ENCODE data around the gene ACOT8.

DNA sequence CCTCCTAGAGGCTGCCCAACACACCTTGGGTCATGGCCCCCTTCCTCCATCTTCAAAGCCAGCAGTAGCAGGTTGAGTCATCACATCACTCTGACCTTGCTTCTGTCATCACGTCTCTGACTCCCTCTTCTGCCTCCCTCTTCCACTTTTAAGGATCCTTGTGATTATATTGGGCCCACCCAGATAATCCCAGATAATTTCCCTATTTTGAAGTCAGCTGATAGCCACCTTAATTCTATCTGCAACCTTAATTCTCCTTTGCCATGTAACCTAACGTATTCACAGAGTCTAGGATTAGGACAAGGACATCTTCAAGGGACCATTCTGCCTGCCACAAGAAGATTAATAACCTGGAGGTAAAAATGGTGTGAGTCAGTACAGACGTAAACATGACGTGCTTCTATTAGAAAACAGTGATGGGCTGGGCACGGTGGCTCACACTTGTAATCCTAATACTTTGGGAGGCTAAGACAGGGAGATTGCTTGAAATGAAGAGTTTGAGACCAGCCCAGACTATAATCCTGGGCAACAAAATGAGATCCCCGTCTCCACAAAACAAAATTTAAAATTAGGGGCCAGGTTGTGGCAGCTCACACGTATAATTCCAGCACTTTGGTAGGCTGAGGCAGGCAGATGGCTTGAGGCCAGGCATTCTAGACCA is 3.5 kb upstream of the ACOT8 start:
- TF ChIP-seq, protein P1, sequence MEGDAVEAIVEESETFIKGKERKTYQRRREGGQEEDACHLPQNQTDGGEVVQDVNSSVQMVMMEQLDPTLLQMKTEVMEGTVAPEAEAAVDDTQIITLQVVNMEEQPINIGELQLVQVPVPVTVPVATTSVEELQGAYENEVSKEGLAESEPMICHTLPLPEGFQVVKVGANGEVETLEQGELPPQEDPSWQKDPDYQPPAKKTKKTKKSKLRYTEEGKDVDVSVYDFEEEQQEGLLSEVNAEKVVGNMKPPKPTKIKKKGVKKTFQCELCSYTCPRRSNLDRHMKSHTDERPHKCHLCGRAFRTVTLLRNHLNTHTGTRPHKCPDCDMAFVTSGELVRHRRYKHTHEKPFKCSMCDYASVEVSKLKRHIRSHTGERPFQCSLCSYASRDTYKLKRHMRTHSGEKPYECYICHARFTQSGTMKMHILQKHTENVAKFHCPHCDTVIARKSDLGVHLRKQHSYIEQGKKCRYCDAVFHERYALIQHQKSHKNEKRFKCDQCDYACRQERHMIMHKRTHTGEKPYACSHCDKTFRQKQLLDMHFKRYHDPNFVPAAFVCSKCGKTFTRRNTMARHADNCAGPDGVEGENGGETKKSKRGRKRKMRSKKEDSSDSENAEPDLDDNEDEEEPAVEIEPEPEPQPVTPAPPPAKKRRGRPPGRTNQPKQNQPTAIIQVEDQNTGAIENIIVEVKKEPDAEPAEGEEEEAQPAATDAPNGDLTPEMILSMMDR (conservative IDR thresholded peaks at IDR 0.05; ENCODE audit: low read depth, low read length): no peak
- no peak for TF ChIP-seq POLR2A (IDR thresholded peaks at IDR 0.05; ENCODE audit: low read depth, low read length)
- TF ChIP-seq MAFK (IDR thresholded peaks at IDR 0.05; ENCODE audit: low read depth, low read length): no peak
- no peak for TF ChIP-seq RAD21 (IDR thresholded peaks at IDR 0.05; ENCODE audit: low read length)
- TF ChIP-seq, protein P2, sequence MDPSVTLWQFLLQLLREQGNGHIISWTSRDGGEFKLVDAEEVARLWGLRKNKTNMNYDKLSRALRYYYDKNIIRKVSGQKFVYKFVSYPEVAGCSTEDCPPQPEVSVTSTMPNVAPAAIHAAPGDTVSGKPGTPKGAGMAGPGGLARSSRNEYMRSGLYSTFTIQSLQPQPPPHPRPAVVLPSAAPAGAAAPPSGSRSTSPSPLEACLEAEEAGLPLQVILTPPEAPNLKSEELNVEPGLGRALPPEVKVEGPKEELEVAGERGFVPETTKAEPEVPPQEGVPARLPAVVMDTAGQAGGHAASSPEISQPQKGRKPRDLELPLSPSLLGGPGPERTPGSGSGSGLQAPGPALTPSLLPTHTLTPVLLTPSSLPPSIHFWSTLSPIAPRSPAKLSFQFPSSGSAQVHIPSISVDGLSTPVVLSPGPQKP (IDR thresholded peaks at IDR 0.05; ENCODE audit: borderline replicate concordance, low read depth, low read length): no peak
- no peak for TF ChIP-seq CHD1 (IDR thresholded peaks at IDR 0.05; ENCODE audit: low read depth, low read length)

All from IMR-90 (cell line).